Prostate gland (tissue), 2 donors: Measurements from ENCODE around the gene RTTN. TPM values are rescaled to one million over a fixed set of nuclear protein-coding genes. Genes with fewer than 3 reads are reported as not detected.

Source experiments
- DNase-seq: peaks from one replicate; pipeline ENCODE4 v3.0.0-alpha.2; 2019; ENCODE audit warnings: low spot score
- H3K27ac ChIP-seq, 2 donors: fragments of 200-600 bp; sonication (generic); 2 replicates each; pipeline ENCODE4 v1.5.1; 2017 to 2019
- H3K27me3 ChIP-seq: fragments of 200-600 bp; sonication (generic); replicated peaks from 2 replicates; pipeline ENCODE4 v1.5.1; 2019; ENCODE audit not compliant: insufficient read depth
- H3K36me3 ChIP-seq, 2 donors: fragments of 200-600 bp; sonication (generic); 1 replicate in 1 of 2; 2 replicates in 1 of 2; pipeline versions ENCODE4 v1.5.1 to v1.8.1; 2017 to 2019
- H3K4me1 ChIP-seq: fragments of 200-600 bp; sonication (generic); replicated peaks from 2 replicates; pipeline ENCODE4 v1.5.1; 2019
- H3K4me3 ChIP-seq, 2 donors: fragments of 200-600 bp; sonication (generic); 2 replicates each; pipeline ENCODE4 v1.5.1; 2017 to 2019
- H3K9me3 ChIP-seq: fragments of 200-600 bp; sonication (generic); 2 replicates; pipeline ENCODE4 v1.5.1; 2017
- CTCF ChIP-seq, 4 experiments: fragments of 200-600 bp in 2 of 4; fragments of 450-650 bp in 2 of 4; sonication (generic) in 2 of 4; IDR thresholded peaks; 1 replicate in 3 of 4; 2 replicates in 1 of 4; pipeline ENCODE4 v1.5.1; 2016 to 2019; ENCODE audit warnings: antibody characterized with exemption in 4 of 4, mild to moderate bottlenecking in 2 of 4, moderate library complexity in 2 of 4
- POLR2A ChIP-seq: fragments of 450-650 bp; IDR thresholded peaks from one replicate; pipeline ENCODE4 v1.6.1; 2016; ENCODE audit warnings: antibody characterized with exemption, mild to moderate bottlenecking
- POLR2AphosphoS5 ChIP-seq: sonication (generic); formaldehyde crosslinking; IDR thresholded peaks from one replicate; pipeline ENCODE4 v1.6.1; 2017; ENCODE audit warnings: antibody characterized with exemption
- WGBS: methylation state at CpG from one replicate; pipeline ENCODE4 v1.1.5; 2018; 5-methylcytosine and 5-hydroxymethylcytosine counted together
- intact Hi-C: fragments of 100-400 bp; cut with DNase I; formaldehyde crosslinking; loops from one replicate; pipeline ENCODE4 v1.14.2; 2022
- total RNA-seq, 2 donors: library from RNA; depleted of rRNA; stranded (reverse); fragments of >200 nt; gene quantifications; one replicate each; pipeline ENCODE4 v1.1.0, GENCODE V29; 2016

RTTN gene
- total RNA-seq, 2 donors from 2014 or later: 8.4 to 21.5 TPM

GRCh38 chr18:70221156-70221914 is 15.8 kb upstream of the RTTN start:
- WGBS: 15% methylated on average over 12 of the region's 12 CpGs
- Histone ChIP-seq H3K36me3 (no peaks in the 10 kb centered on the region), H3K4me1 (no peaks in the 10 kb centered on the region), H3K4me3 (no peak overlapping the region), H3K9me3 (no peaks in the 10 kb centered on the region), H3K27me3 (no peaks in the 10 kb centered on the region), H3K27ac (no peak overlapping the region)
- DNase-seq: no peak
- intact Hi-C loops: no loop called here
- no peak for TF ChIP-seq POLR2AphosphoS5
- no peak for TF ChIP-seq POLR2A
- no peak for TF ChIP-seq CTCF (IDR thresholded peaks at IDR 0.05)

- no peak for DNase-seq
- TF ChIP-seq CTCF (IDR thresholded peaks at IDR 0.05) (no peak), POLR2AphosphoS5 (no peak), POLR2A (no peak)
- H3K27ac ChIP-seq: no peak overlapping the region
- WGBS: 81% methylated on average over 5 of the region's 5 CpGs
- H3K27me3 ChIP-seq: no peaks in the 10 kb centered on the region
- H3K9me3 ChIP-seq: no peaks in the 10 kb centered on the region
- H3K4me3 ChIP-seq: no peak overlapping the region
- no peaks in the 10 kb centered on the region for H3K36me3 ChIP-seq
- H3K4me1 ChIP-seq: no peaks in the 10 kb centered on the region
- intact Hi-C loops: no loop called here
Observed at GRCh38 chr18:70220628-70221027, 15.1 kb upstream of the RTTN start.

GRCh38 chr18:70219688-70220087 is 14.2 kb upstream of the RTTN start:
- Histone ChIP-seq H3K4me3 (no peak overlapping the region), H3K9me3 (no peaks in the 10 kb centered on the region), H3K27me3 (no peaks in the 10 kb centered on the region), H3K4me1 (no peaks in the 10 kb centered on the region), H3K36me3 (no peaks in the 10 kb centered on the region), H3K27ac (no peak overlapping the region)
- TF ChIP-seq POLR2A: no peak
- TF ChIP-seq CTCF (IDR thresholded peaks at IDR 0.05): no peak
- no peak for DNase-seq
- intact Hi-C loops: no loop called here
- 98% methylated on average over 4 of the region's 4 CpGs for WGBS

- Histone ChIP-seq H3K36me3 (no peaks in the 10 kb centered on the region), H3K27ac (no peak overlapping the region), H3K4me3 (no peak overlapping the region), H3K9me3 (no peaks in the 10 kb centered on the region), H3K27me3 (no peaks in the 10 kb centered on the region), H3K4me1 (no peaks in the 10 kb centered on the region)
- WGBS: 93% methylated on average over 2 of the region's 2 CpGs
- TF ChIP-seq CTCF (IDR thresholded peaks at IDR 0.05) (no peak), POLR2AphosphoS5 (no peak), POLR2A (no peak)
- intact Hi-C loops: no loop called here
- DNase-seq: no peak
Observed at GRCh38 chr18:70216788-70217187, 11.3 kb upstream of the RTTN start.

DNA sequence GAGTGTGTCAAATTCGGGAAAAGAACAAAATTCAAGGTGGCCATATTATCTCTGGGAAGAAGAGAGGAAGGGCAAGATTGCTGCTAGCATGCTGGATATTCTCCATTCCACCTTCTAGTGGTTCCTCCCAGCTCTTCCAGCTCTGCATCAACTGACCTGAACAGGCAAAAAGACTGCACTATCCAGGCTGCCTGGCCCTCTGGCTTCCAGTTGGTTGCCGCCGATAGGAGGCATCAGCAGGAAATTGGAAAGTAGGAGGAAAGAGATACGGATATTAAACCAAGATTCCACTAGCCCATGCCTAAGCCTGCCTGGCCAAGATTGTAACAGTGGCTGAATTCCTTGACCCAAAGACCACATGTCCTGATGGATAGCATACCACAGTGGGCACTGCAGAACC is 1.7 kb upstream of the RTTN start:
- Histone ChIP-seq H3K4me1 (no peaks in the 10 kb centered on the region), H3K36me3 (no peaks in the 10 kb centered on the region), H3K27ac (no peak overlapping the region), H3K9me3 (no peaks in the 10 kb centered on the region), H3K27me3 (no peaks in the 10 kb centered on the region), H3K4me3 (no peak overlapping the region)
- no peak for TF ChIP-seq POLR2A
- TF ChIP-seq POLR2AphosphoS5: no peak
- TF ChIP-seq CTCF (IDR thresholded peaks at IDR 0.05): no peak
- intact Hi-C loops: loop anchor here (5.0 kb wide), 1 partner anchor 85 kb away; no protein-coding TSS in a partner anchor
- no peak for DNase-seq
- 95% methylated on average over 4 of the region's 4 CpGs for WGBS
